ENCODE results near the gene FYTTD1. TPM values are rescaled to one million over a fixed set of nuclear protein-coding genes. Genes with fewer than 3 reads are reported as not detected.

The FYTTD1 gene
- total RNA-seq, 1 donor from 2014 or later, result 66.9 TPM

DNA sequence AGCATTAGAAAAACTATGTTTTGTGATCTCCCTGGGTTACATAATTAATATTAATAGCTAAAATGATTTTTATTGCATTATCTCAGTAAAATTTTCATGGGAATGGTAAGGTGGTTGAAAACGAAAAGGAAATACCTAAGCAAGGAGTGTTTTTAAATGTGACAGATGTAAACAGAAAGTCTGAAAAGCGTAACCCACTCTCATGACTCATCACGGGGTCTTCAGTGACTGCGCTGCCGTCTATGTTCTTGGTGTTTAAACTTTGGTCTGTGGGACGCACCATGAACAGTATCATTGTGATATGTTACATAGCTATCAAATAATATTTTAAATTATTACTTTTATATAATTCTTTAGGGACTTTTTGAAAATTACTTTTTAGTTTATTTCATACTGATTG lies 61.2 kb downstream of the FYTTD1 start:
- intact Hi-C loops (cut with DNase I), result no loop called here
- ATAC-seq (ENCODE audit: poor library complexity) (no peak), DNase-seq (no peak)

DNA sequence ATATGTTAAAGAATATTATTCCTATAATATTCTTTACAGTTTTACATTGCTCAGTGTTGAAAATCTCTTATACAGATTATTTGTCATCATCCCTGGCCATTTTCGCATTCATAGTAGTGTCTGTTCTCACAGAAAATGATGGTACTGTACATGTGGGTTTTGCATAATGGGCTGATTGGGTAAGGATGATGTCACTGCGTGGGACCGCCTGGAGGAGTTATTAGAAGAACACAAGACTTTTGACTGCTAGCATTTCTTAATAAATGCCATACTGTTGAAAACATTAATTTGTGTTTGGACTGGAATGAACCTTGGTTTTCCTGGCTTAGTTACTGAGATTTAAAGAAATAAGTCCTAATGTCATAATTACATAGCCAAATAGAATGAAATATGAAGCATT lies 61.7 kb downstream of the FYTTD1 start:
- peak; percentile 51 for DNase-seq
- intact Hi-C loops (cut with DNase I), result no loop called here
- peak; percentile 71 for ATAC-seq (ENCODE audit: poor library complexity)

DNA sequence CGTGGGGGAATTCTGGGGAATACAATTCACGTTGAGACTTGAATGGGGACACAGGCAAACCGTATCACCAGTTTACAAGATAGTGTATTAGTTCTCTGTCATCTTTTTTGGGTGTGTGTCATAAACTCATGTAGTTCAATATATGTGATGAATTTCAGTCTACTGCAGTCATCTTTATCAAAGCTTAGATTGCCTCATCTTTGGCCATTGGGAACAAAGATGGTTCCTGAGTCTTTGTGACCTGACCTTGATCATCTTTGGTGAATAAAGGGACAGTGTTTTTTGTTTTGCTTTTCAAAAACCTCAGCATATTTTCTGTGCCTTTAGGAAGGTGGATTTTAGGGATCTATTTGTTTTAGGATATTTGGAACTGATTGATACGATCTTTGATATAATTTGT lies 64.7 kb downstream of the FYTTD1 start:
- DNase-seq (no peak), ATAC-seq (ENCODE audit: poor library complexity) (no peak)
- intact Hi-C loops (cut with DNase I), result no loop called here

DNA sequence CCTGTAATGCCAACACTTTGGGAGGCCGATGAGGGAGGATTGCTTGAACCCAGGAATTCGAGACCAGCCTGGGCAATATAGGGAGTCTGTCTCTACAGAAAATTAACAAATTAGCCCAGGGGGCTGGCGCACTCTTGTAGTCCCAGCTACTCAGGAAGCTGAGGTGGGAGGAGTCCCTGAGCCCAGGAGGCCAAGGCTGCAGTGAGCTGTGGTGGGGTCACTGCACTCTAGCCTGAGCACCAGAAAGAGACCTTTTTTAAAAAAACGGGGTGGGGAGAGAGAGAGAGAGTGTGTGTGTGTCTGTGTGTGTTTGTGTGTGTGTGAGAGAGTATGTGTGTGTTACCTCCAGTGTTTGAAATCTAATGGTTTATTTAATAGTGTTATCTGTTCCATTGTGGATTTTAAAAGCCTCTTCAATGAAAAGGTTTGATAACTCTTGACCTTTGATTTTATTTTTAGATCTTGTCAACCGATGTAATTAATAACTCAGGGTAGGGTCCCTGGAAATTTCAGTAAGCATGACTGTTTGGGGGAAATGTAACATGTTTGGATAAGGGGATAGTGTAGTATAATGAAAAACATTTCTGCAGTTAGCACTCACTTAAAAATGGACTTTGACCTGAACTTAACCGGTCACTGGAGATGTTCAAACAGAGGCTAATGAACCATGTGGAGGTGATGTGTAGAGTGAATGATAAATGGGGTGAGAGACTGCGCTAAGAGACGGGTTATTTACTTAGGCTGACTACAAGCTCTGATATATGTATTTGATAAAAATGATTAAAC lies 71.1 kb downstream of the FYTTD1 start:
- ATAC-seq (ENCODE audit: poor library complexity), result no peak

DNA sequence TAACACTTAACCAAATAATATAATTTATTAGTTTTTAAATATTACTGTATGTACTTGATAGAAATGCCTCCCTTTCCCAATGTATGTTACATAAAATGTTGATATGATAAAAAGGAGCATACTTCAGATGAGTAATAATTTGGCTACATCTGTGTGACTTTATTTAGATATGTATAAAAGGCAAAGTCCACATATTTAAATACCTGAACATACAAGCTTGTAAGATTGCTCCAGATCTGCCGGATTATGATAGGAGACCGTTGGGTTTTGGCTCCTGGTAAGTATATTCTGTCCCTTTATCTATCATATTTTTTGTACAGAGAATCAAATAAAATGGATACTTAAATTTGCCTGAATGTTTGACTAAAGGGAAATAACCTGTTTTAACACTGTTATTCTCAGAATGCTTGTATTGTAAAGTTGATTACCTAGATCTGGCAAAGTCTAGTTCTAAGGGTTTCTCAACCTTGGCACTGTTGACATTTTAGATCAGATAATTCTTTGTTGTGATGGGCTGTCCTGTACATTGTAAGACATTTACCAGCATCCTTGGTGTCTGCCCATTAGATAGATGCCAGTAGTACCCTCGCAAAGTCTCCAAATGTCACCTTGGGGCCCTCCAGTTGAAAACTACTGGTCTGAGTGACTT lies 79.8 kb downstream of the FYTTD1 start:
- intact Hi-C loops (cut with DNase I), result no loop called here
- DNase-seq (no peak), ATAC-seq (ENCODE audit: poor library complexity) (no peak)

More for the DNA sequence above, 71.1 kb downstream of the FYTTD1 start:
- no peak for DNase-seq
- intact Hi-C loops (cut with DNase I), result no loop called here

DNA sequence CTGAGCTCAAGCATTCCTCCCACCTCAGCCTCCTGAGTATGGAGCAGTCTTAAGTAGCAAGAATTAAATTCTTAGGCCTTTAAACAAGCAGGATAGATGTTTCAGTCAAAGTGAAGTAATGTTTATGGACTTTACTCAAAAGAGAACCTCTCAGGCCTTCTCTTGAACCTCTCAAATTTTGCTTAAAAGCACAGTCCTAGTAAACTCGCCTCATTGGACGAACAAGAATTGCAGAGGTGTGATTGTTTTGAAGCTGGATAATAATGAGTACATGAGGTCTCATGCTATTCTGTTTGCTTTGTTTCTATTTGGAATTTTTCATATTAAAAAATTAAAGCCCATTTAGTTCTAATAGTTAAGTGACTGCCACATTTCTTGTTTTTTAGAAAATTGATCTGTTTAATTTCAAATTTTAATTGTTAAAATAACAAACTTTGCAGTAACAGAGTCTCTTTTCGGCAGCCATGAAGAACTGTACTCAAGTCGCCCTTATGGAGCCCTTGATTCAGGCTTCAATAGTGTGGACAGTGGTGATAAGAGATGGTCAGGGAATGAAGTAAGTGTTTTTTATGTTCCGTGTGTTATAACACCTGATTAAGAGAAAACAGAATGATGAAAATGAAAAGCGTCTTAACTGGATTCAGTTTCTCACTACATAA lies 80.8 kb downstream of the FYTTD1 start:
- intact Hi-C loops (cut with DNase I), result no loop called here
- DNase-seq (no peak), ATAC-seq (ENCODE audit: poor library complexity) (no peak)

DNA sequence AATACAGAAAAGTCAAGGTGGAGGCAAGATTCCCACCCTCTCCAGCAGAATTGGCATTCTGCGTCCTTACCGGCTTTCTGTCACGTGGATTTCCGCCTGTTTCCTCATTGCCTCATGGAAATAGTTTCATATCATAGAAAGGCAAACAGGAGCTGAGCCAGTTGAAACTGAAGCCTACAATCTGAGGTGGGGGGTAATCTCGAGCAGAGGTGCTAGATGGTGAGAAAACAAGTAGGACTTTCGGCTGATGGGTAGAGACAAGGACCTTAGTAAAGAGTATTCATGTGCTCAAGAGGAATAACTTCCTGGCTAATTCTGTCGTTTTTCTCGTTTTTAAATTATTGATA lies 81.3 kb downstream of the FYTTD1 start:
- intact Hi-C loops (cut with DNase I), result no loop called here
- ATAC-seq (ENCODE audit: poor library complexity) (no peak), DNase-seq (no peak)

DNA sequence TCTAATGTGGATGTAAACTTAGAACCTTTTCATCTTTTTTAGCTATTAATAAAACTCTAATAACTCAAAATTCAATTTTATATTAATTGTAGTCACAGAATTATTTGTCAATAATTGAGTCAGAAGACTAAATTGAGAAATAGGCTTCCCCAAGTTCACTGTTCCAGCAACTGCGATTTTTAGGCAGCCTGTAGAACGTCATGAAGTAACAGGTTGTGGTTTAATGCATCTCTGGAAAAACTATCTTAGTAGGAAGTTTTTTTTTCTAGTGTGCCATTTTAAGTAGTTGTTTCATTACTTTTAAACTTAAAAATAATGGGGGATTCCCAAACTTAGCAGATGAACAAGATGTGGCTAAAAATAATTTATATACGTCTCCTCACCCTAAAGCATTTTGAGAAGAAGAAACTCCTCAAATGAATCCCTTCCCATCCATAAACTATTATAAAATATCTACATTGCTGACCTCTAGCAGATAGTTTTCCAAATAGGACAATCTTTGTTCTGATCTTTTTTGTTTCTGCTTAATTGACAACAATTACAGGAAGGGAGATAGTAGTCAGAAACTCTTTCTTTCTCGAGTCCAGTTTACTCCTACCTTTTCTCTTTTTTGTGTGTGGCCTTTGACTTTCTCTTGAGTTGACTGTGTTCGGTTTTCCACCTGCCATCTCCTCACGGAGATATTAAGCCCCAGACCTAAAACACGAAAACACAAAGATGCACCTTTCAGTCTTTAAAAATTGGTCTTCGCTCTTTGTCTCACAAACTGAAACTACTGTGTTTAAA lies 84.4 kb downstream of the FYTTD1 start:
- intact Hi-C loops (cut with DNase I), result no loop called here
- DNase-seq (no peak), ATAC-seq (ENCODE audit: poor library complexity) (no peak)

DNA sequence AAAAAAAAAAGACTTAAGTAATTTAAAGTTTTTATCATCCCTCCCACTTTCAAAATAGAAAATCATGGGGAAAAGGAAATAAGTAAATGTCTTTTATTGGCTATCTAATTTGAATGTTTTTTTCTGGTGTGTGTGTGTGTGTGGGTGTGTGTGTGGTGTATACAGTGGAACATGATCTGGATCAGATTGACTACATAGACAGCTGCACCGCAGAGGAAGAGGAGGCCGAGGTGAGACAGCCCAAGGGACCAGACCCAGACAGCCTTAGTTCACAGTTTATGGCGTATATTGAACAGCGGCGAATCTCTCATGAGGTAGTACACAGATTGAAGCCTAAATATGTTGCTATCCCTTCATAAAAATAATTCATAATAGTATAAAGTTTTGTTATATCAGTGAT lies 85.8 kb downstream of the FYTTD1 start:
- intact Hi-C loops (cut with DNase I), result no loop called here
- DNase-seq, result no peak
- no peak for ATAC-seq (ENCODE audit: poor library complexity)

DNA sequence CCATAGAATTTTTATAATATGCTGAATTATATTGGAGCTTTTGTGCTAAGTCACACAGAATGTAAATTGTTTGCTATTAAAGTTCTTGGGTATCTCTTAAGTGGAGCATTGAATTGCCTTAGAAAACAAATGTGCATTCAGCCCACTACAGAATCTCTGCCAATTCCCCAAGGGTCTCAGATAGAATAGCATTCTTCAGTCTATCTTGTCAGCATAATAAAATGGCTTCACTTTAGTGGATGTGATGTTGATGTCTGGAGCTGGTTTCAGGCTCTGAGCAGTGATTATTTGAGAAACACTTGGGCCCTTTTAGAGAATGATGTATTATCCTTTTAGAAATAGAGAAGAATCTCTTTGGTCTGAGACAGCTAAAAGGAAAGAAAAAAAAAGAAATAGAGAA lies 86.6 kb downstream of the FYTTD1 start:
- no peak for DNase-seq
- no peak for ATAC-seq (ENCODE audit: poor library complexity)
- intact Hi-C loops (cut with DNase I), result no loop called here

Other genes with a start within 250 kb of the FYTTD1 start
- gene BDH1, start 193.9 kb upstream of the FYTTD1 start, total RNA-seq, result 57.9 TPM
- gene RUBCN, start 13.0 kb upstream of the FYTTD1 start, total RNA-seq, result 15.1 TPM
- gene LRCH3, start 41.4 kb downstream of the FYTTD1 start, total RNA-seq, result 18.0 TPM
- 671 TPM for gene RPL35A, start 200.3 kb downstream of the FYTTD1 start, total RNA-seq
- gene LMLN, start 210.3 kb downstream of the FYTTD1 start, total RNA-seq, result 8.8 TPM